RPMI8226 (cell line): ENCODE results near the gene ZNF618.

ENCODE experiments used
- DNase-seq: peaks from one replicate; pipeline ENCODE4 v3.0.0-alpha.2; 2015

Gene ZNF618

DNA sequence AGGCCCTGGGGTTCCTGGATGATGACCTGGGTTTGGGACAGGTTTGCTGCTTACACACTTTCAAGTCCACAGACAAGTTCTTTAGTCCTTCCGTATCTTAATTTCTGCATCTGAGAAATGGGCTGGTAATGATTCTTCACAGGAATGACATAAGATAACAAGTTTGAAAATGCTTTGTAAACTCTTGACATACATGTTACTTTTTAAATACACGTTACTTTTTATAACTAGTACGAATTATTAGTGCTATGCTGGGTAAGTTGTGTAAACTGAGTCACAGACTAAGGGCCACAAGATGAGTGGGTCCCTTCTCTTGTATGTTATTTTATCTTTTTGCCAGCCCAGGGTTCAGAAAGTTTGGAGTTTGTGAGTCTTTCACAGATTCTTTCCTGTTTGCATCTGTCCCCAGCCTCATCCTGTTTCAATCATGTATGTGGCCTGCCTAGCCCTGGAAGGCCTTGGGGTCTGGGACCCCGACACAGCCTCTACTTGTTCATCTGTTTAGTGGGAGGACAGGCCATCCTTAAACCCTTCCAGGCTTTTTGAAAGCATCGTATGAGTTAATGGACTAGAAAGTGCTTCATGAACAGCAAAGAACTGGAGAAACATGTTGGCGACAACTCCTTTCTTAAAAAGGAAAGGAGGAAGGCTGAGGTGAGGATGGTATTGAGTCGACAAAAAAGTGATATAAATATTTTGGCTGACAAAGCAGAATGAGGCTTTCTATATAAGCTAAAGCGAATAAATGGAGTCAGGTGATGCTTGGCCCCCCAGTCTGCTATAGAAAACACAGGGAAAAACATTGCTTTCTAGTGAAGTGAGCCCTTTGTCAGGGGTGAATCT, 9.3 kb downstream of the ZNF618 start:
- DNase-seq = no peak

GRCh38 chr9:113886026-113886369, 9.9 kb downstream of the ZNF618 start:
- no peak for DNase-seq

DNA sequence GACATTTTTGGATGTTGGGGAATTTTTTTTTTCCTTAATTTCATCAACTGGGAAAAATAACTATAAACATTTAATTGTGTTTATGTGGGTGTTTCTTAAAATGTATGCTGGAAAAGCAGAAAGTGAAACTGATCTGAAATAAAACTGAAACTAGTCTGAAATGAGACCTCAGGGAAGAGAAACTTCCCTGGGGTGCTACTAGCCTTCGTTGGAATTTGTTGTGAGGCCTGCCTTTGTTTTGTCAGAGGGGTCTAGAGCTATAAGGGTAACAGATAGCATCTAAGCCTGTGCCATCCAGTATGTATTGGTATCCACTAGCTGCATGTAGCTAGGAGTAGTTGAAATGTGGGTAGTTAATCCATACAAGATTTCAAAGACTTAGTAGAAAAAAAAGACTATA, 10.4 kb downstream of the ZNF618 start:
- DNase-seq = peak; percentile 11

DNA sequence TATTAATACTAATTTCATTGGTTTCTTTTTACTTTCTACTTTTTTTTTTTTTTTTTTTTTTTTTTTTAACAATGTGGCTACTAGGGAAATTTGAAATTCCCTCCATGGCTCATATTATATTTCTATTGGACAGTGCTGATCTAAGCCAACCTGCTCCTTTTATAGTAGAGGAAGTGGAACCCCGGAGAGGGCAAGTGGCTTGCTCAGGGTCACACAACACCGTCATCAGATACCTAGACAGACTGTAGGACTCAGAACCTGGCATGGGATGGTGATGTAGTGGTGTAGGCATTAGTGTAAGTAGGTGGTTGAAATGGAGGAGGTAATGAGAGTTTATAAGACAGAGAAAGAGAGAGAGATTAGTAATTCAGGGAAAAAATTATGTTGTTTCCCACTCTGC, 10.8 kb downstream of the ZNF618 start:
- DNase-seq = no peak

- no peak for DNase-seq
Observed at GRCh38 chr9:113887436-113887835, 11.3 kb downstream of the ZNF618 start.

DNA sequence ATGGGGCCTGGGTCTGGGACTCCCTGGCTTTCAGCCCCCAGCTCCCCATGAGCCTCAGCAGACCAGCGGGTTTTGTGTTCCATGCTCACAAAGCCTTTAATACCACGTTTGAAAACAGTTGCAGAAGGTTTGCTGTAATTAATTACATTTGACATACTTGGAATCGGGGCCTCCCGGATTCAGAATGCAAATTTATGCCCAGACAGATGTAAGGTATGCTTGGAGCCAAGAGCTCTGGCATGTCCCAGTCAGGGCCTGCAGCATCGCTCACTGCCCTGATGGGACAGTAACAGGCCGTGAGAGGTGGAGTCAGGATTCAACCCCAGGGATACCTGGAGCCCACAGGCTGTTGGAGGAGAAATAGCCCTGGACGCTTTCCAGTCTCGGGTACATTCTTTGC, 12.2 kb downstream of the ZNF618 start:
- DNase-seq = no peak

- no peak for DNase-seq
Observed at GRCh38 chr9:113888976-113889375, 12.9 kb downstream of the ZNF618 start.

GRCh38 chr9:113890704-113891103, 14.6 kb downstream of the ZNF618 start:
- DNase-seq = no peak

- no peak for DNase-seq
Observed at GRCh38 chr9:113892861-113893491, 16.9 kb downstream of the ZNF618 start.

DNA sequence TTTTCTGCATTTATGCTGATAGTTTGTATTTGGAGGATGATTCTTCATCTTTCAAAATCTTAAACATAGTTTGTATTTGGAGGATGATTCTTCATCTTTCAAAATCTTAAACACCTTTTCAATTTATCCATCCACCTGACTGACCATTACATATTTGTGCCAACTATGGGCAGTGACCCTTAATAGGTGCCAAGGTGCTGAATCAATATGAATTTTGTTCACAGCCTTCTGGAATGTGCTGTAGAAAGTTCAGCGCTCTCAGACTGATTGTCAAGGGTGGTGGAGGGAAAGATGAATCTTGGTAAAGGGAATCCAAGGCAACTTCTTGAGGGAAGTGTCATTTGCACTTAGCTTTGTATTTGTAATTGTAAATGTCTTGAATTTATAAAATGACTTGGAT, 18.1 kb downstream of the ZNF618 start:
- DNase-seq = no peak

- DNase-seq = no peak
Observed at GRCh38 chr9:113895526-113895925, 19.4 kb downstream of the ZNF618 start.

DNA sequence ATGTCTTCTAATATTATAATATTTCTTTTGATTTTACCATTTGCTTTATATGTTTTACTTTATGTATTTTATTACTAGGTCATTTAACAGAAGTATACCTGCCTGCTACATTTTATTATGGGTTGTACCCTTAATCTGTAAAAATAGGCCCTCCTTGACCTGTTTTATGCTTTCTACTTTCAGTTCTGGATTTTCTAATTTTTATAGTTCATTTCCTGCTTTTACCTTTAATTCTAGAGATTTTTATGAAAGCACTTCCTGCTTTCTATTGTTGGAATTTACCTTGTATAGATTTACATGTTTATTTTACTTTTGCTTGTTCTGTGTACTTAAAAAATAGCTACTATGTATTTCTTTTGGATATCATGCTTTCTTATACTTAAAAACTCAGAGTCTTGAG, 20.6 kb downstream of the ZNF618 start:
- no peak for DNase-seq

GRCh38 chr9:113898151-113898550, 22.0 kb downstream of the ZNF618 start:
- no peak for DNase-seq

DNA sequence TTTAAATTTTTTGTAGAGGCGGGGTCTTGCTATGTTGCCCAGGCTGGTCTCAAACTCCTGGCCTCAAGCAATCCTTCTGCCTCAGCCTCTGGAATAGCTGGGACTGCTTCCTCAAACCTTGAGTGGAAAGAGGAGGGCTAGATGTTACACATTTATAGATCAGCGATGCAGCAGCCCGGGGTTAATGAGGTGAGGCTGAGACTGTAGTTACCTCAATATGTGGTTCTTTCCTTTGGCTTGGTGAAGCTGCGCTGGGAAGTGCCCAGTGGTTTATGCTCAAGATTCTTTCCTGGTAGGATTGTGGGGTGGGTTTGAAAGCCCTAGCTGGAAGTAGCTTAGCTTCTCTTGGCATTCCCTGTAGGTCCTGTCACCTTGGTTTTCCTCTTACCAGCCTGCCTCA, 22.5 kb downstream of the ZNF618 start:
- no peak for DNase-seq

- no peak for DNase-seq
Observed at GRCh38 chr9:113899205-113899604, 23.1 kb downstream of the ZNF618 start.

GRCh38 chr9:113901221-113901688, 25.1 kb downstream of the ZNF618 start:
- no peak for DNase-seq

GRCh38 chr9:113903514-113904077, 27.5 kb downstream of the ZNF618 start:
- DNase-seq = no peak

DNA sequence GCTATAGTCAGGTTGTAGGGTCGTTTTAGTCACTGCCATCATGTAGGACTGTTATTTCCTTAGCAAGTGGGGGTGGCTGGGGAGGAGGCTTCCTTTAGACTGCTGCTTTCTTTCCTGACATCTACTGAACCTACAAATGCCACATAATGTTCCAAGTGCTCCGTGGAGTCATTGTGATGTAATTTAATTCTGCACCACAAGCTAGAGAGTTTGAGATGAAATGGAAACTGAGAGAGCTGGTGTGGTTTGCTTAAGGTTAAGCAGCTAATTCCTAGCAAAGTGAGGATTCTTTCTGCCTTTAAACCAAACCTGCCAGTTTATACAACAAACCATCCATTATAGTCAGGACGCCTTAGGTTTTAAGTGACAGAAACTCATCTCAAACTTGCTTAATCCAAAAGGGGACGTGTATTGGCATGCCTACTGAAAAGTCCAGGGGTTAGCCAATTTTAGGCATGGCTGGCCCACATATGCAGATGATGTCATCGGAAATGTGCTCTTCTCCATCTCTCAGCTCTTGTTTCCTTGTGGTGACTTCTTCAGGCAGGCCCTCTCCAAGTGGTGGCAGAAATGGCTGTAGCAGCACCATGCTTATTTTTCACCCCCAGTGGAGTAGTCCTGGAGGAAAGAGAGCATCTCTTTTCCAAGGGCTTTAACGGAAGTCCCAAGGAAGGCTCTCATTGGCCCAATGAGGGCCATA, 30.5 kb downstream of the ZNF618 start:
- no peak for DNase-seq

GRCh38 chr9:113907282-113907681, 31.2 kb downstream of the ZNF618 start:
- no peak for DNase-seq

- DNase-seq = no peak
Observed at GRCh38 chr9:113909421-113909820, 33.3 kb downstream of the ZNF618 start.

GRCh38 chr9:113910036-113910639, 34.0 kb downstream of the ZNF618 start:
- no peak for DNase-seq

GRCh38 chr9:113911850-113912557, 35.9 kb downstream of the ZNF618 start:
- no peak for DNase-seq

DNA sequence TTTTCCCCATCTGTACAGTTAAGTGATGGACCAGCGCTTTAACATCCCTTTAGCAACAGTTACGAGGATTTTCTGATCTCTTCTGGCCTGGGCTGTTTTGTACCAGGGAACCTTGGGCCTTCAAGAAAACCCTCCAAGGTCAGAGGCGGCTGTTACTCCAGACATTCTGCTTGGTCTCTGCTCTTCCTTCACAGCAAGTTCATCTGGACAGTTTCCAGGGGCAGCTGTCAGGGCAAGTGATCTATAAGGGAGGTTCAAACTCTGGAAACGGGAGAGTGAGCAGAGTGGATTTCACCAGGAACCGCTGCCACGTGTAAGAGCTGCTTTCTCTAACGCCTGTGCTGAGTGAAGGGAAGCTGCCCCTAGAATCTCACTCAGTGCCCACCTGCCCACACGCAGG, 36.7 kb downstream of the ZNF618 start:
- no peak for DNase-seq
